ENCODE data around the gene ISOC2. TPM values are rescaled to one million over a fixed set of nuclear protein-coding genes. Genes with fewer than 3 reads are reported as not detected.
A peak's percentile ranks its signal among the peaks of the same experiment; 100 is the strongest.

The ISOC2 gene
- total and polyA plus RNA-seq, 9 of the 15 experiments (the other 6 are each of a cell fraction or from before 2014, with no cell fraction given): 1.2 to 229 (median 58.3) TPM

- TF ChIP-seq, protein P1, sequence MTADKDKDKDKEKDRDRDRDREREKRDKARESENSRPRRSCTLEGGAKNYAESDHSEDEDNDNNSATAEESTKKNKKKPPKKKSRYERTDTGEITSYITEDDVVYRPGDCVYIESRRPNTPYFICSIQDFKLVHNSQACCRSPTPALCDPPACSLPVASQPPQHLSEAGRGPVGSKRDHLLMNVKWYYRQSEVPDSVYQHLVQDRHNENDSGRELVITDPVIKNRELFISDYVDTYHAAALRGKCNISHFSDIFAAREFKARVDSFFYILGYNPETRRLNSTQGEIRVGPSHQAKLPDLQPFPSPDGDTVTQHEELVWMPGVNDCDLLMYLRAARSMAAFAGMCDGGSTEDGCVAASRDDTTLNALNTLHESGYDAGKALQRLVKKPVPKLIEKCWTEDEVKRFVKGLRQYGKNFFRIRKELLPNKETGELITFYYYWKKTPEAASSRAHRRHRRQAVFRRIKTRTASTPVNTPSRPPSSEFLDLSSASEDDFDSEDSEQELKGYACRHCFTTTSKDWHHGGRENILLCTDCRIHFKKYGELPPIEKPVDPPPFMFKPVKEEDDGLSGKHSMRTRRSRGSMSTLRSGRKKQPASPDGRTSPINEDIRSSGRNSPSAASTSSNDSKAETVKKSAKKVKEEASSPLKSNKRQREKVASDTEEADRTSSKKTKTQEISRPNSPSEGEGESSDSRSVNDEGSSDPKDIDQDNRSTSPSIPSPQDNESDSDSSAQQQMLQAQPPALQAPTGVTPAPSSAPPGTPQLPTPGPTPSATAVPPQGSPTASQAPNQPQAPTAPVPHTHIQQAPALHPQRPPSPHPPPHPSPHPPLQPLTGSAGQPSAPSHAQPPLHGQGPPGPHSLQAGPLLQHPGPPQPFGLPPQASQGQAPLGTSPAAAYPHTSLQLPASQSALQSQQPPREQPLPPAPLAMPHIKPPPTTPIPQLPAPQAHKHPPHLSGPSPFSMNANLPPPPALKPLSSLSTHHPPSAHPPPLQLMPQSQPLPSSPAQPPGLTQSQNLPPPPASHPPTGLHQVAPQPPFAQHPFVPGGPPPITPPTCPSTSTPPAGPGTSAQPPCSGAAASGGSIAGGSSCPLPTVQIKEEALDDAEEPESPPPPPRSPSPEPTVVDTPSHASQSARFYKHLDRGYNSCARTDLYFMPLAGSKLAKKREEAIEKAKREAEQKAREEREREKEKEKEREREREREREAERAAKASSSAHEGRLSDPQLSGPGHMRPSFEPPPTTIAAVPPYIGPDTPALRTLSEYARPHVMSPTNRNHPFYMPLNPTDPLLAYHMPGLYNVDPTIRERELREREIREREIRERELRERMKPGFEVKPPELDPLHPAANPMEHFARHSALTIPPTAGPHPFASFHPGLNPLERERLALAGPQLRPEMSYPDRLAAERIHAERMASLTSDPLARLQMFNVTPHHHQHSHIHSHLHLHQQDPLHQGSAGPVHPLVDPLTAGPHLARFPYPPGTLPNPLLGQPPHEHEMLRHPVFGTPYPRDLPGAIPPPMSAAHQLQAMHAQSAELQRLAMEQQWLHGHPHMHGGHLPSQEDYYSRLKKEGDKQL (CRISPR knock-in tag; IDR thresholded peaks at IDR 0.05; ENCODE audit: borderline replicate concordance): 0 out of 2 replicates have a peak, but pooled peaks have one; percentile 70
- no peak for TF ChIP-seq ZNF121 (CRISPR knock-in tag; conservative IDR thresholded peaks at IDR 0.05)
- no peak for TF ChIP-seq KDM1A (IDR thresholded peaks at IDR 0.05)
- TF ChIP-seq, protein P2, sequence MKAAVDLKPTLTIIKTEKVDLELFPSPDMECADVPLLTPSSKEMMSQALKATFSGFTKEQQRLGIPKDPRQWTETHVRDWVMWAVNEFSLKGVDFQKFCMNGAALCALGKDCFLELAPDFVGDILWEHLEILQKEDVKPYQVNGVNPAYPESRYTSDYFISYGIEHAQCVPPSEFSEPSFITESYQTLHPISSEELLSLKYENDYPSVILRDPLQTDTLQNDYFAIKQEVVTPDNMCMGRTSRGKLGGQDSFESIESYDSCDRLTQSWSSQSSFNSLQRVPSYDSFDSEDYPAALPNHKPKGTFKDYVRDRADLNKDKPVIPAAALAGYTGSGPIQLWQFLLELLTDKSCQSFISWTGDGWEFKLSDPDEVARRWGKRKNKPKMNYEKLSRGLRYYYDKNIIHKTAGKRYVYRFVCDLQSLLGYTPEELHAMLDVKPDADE (conservative IDR thresholded peaks at IDR 0.05; ENCODE audit: control insufficient read depth, low read depth, low read length): no peak
- no peak for TF ChIP-seq RBM15 (IDR thresholded peaks at IDR 0.05; ENCODE audit: insufficient read depth, low read length)
- no peak for TF ChIP-seq TRIM28 (IDR thresholded peaks at IDR 0.05)
- TF ChIP-seq CHD1 (IDR thresholded peaks at IDR 0.05; ENCODE audit: low read length): no peak
- no peak for TF ChIP-seq ZNF324 (CRISPR knock-in tag; IDR thresholded peaks at IDR 0.05)
- TF ChIP-seq SRSF1 (IDR thresholded peaks at IDR 0.05; ENCODE audit: low read depth, low read length): no peak
- TF ChIP-seq ZZZ3 (IDR thresholded peaks at IDR 0.05): no peak
- no peak for TF ChIP-seq GMEB1 (CRISPR knock-in tag; IDR thresholded peaks at IDR 0.05)
- no peak for TF ChIP-seq BCOR (IDR thresholded peaks at IDR 0.05)
- TF ChIP-seq ATF4 (CRISPR knock-in tag; IDR thresholded peaks at IDR 0.05): no peak
- TF ChIP-seq KAT8 (IDR thresholded peaks at IDR 0.05; ENCODE audit: low read depth): no peak
- TF ChIP-seq RBM22 (IDR thresholded peaks at IDR 0.05; ENCODE audit: low read depth, low read length, poor library complexity, severe bottlenecking): no peak
- TF ChIP-seq GTF2A2 (tag; IDR thresholded peaks at IDR 0.05): no peak
- no peak for TF ChIP-seq USF2 (CRISPR knock-in tag; IDR thresholded peaks at IDR 0.05)
- TF ChIP-seq NCOA2 (IDR thresholded peaks at IDR 0.05; ENCODE audit: partially characterized antibody in 2 of 2): no peak
- no peak for TF ChIP-seq MBD2 (IDR thresholded peaks at IDR 0.05; ENCODE audit: borderline replicate concordance, low read depth)
- TF ChIP-seq MCM2 (IDR thresholded peaks at IDR 0.05; ENCODE audit: low read depth): no peak
Measured at GRCh38 chr19:55437410-55437809, 24.0 kb downstream of the ISOC2 start (continued).
